ENCODE results near the gene SPATA16.

- TF ChIP-seq CTCF (IDR thresholded peaks at IDR 0.05), result no peak
- no peak for TF ChIP-seq POLR2A (IDR thresholded peaks at IDR 0.05)
- TF ChIP-seq EP300 (IDR thresholded peaks at IDR 0.05), result no peak
- no peak for TF ChIP-seq POLR2AphosphoS5 (IDR thresholded peaks at IDR 0.05)
These were observed 12.6 kb upstream of the SPATA16 start for GRCh38 chr3:173153631-173154030.

Data from suprapubic skin (tissue), 4 donors.